Activated CD8-positive, alpha-beta memory T cell treated with anti-CD3 and anti-CD28 coated beads, Interleukin-2, amount 50 U/mL, for 48 hours (primary cell): ENCODE data around the gene MTERF1.
"Not testable (repeated sequence)": the region's sequence is repeated elsewhere in the genome, so short reads cannot be mapped to it uniquely, and the experiment has no call there.

ENCODE experiments used
- DNase-seq: peaks from one replicate; pipeline ENCODE4 v3.0.0-alpha.2; 2020

MTERF1 gene

GRCh38 chr7:91880413-91881241 is at the start of gene MTERF1:
Gene MTERF1 (minus strand): TSS chr7:91880702. CDS start chr7:91880083, 619 bp downstream.
- peak; percentile 97 for DNase-seq

GRCh38 chr7:91929463-91929862 is 49.0 kb upstream of the MTERF1 start:
- no peak for DNase-seq

GRCh38 chr7:91927912-91928311 is 47.4 kb upstream of the MTERF1 start:
- DNase-seq, result no peak

DNA sequence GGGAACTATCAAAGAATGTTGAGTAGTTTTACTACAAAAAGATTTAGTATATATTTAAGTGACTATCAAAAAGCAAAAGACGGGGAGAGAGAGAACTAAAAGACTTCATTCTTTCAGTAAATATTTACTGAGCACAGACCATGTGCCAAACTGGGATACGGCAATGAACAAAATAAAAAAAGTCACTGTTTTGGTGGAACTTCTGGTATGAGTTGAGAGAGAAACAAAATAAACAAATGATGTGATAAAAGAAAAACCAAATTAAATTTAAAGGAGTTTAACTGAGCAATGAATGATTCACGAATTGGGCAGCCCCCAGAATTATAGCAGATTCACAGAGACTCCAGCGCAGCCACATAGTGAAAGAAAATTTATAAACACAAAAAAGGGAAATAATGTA is 42.4 kb upstream of the MTERF1 start:
- no peak for DNase-seq

DNA sequence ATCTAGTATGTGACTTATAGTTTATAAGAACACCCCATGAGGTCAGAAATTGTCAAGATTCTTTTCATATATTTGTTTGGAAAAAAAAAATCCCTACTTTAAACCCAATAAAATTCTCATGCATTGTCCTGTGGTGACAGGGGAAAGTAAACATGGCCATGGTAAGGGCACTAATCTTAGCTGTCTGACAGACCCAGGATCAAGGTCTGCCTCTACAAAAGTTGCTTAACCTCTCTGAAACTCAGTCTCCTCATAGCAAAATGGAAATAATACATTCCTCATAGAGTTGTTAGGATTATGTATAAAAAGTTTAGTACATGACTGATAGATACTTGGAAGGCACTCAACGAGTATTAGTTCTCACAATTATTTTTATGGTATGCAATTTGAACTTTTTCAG is 37.9 kb upstream of the MTERF1 start:
- DNase-seq, result no peak

DNA sequence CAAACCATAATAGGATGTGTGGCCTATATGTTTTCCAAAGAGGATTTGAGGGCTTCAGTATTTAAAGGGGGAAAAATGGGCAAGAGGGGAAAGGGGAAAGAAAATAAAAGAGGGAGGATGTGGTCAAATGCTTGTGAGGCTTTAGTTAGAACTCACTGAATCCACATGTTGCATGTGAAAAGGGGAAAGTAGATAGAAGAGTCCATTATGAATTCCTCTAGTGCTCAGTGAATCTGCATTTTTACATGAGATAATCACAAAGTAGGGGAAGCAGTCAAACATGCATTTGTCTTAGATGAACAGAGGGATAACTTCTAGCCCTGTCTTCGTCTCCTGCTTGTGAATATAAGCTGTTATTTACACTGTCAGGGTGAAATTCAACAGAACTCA is 35.5 kb upstream of the MTERF1 start:
- no peak for DNase-seq

- DNase-seq, result no peak
Measured at GRCh38 chr7:91915401-91916050, 35.0 kb upstream of the MTERF1 start.

GRCh38 chr7:91913612-91914011 is 33.1 kb upstream of the MTERF1 start:
- DNase-seq, result no peak

GRCh38 chr7:91912494-91912893 is 32.0 kb upstream of the MTERF1 start:
- no peak for DNase-seq

DNA sequence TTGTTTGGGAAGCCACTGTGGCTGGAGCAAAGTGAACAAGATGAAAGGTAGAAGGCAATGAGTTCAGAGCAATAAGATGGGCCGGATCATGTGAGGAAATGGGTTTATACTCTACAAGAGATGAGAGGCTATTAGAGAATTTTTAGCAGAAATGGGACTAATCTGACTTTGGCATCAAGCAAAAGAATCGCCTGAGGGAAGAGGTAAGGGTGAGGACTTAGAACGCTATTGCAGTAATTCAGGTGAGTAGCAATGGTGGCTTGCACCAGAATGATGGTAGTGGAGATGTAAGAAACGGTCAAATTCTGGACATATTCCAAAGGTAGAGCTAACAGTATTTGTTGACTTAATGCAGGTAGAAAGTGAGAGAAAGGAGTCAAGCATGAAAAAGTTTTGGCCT is 30.6 kb upstream of the MTERF1 start:
- no peak for DNase-seq

- DNase-seq, result no peak
Measured at GRCh38 chr7:91910171-91910570, 29.7 kb upstream of the MTERF1 start.

DNA sequence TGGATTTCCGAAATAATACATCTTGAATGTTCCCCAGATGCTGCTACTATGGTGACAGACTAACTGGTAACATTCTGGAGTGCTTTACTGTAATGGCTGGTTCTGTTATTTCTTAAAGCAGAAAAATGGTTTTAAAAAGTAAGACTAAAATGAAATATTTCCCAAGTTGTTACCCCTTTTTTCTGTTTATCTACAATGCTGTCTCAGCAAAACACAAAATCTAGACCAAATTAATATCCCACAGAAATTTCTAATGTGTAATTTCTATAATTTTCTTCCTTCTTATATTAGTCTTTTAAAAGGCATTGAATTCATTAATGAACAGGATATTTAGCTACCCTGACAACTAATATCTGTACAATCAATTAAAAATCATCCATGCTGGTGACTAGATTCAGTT is 19.1 kb upstream of the MTERF1 start:
- no peak for DNase-seq

DNA sequence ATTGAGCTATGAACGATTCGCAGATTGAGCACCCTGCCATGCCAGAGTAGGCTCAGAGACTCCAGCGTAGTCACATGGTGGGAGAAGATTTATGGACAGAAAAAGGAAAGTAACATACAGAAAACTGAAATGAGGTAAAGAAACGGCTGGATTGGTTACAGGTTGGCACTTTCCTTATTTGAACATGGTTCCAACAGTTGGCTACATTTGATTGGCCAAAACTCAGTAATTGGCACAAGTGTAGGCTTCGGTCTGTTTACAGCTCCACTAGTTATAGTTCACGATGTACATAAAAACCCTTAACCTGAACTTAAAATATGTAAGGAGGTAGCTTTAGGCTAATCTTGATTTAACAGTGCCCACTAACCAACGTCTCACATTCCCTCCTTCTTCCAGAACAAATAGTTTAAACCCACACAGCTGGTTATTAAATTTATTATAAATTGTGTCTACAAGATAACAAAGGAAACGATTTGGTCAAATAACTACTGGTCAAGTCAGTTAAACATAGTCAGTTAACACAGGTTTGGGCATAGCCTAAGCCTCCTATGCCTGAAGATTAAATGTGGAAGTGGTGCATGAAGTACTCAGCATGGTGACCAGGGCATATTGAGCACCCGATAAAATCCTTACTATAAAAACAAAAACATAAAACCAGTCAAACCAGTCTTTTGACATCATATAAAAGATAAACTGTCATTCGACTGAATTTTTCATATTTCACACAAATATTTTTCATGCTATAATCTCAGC is 17.9 kb upstream of the MTERF1 start:
- DNase-seq, result no peak

- DNase-seq, result no peak
Measured at GRCh38 chr7:91894781-91895480, 14.4 kb upstream of the MTERF1 start.

DNA sequence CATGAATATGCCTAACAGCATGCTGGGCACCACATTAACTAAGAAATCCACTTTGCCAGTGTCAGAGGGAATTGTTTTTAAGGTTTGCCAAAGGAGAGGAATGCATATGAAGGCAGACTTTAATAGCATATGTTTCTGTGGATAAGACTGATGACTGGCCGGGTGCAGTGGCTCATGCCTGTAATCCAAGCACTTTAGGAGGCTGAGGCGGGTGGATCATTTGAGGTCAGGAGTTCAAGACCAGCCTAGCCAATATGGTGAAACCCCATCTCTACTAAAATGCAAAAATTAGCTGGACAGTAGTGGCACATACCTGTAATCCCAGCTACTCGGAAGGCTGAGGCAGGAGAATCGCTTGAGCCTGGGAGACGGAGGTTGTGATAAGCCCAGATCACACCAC is 13.2 kb upstream of the MTERF1 start:
- not testable (repeated sequence) for DNase-seq

DNA sequence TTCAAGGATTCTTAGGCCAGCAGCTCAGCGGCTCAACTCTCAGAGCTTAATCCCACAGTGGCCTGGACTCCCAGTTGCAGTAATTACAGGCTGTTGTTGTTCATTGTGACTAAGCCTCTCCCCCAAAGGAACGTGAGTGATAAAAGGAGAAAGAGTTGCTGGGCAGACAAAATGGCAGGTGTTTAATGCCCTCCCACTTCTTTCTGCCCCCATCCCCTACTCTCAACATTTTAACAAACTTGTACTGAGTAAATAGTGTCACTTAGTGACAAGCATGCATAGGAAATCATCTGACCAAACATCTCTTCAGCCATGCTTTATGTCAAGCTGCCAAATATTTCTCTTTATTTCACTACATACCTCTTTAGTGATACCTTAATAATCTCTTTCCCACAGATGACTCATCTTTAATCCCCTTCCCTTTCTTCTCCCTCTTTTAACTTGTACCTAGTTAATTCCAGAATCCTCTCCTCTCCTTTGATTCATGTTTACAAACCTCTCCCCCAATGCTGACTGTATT is 12.4 kb upstream of the MTERF1 start:
- DNase-seq, result no peak

DNA sequence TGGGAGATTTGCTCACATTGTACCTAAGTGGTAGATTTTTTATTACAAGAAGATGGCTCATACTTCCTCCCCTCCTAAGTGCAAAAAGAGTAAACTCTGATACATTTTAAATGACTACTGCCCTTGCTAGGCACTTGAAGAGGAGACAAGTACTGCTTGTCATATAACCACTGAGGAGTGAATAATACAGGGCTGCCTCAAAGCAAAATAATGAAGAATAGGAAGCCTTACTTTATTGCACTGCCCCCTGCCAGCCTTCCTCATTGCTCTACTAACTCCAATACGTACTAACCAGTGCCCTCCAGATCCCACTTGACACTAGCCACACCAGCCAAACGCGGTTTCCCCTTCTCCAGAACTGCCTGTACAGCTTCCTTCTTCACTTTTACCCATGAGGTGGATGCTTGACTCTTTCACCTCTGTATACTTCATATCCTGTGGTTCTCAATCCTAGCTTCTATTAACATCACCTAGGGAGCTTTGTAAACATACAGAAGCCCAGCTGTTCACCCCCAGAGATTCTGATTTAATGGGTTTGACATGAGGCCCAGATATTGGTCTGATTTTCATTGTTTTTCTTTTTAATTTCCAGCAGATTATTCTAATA is 11.7 kb upstream of the MTERF1 start:
- DNase-seq, result no peak

DNA sequence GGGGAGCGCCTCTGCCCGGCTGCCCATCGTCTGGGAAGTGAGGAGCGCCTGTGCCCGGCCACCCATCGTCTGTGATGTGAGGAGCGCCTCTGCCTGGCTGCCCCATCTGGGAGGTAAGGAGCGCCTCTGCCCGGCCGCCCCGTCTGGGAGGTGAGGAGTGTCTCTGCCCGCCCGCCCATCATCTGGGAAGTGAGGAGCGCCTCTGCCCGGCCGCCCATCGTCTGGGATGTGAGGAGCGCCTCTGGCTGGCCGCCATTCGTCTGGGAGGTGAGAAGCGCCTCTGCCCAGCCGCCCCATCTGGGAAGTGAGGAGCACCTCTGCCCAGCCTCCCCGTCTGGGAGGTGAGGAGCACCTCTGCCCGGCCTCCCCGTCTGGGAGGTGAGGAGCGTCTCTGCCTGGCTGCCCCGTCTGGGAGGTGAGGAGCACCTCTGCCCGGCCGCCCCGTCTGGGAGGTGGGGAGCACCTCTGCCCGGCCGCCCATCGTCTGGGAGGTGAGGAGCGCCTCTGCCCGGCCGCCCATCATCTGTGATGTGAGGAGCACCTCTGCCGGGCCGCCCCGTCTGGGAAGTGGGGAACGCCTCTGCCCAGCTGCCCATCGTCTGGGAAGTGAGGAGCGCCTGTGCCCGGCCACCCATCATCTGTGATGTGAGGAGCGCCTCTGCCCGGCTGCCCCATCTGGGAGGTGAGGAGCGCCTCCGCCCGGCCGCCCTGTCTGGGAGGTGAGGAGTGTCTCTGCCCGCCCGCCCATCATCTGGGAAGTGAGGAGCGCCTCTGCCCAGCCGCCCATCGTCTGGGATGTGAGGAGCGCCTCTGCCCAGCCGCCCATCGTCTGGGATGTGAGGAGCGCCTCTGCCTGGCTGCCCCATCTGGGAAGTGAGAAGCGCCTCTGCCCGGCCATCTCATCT is 8.0 kb upstream of the MTERF1 start:
- not testable (repeated sequence) for DNase-seq

DNA sequence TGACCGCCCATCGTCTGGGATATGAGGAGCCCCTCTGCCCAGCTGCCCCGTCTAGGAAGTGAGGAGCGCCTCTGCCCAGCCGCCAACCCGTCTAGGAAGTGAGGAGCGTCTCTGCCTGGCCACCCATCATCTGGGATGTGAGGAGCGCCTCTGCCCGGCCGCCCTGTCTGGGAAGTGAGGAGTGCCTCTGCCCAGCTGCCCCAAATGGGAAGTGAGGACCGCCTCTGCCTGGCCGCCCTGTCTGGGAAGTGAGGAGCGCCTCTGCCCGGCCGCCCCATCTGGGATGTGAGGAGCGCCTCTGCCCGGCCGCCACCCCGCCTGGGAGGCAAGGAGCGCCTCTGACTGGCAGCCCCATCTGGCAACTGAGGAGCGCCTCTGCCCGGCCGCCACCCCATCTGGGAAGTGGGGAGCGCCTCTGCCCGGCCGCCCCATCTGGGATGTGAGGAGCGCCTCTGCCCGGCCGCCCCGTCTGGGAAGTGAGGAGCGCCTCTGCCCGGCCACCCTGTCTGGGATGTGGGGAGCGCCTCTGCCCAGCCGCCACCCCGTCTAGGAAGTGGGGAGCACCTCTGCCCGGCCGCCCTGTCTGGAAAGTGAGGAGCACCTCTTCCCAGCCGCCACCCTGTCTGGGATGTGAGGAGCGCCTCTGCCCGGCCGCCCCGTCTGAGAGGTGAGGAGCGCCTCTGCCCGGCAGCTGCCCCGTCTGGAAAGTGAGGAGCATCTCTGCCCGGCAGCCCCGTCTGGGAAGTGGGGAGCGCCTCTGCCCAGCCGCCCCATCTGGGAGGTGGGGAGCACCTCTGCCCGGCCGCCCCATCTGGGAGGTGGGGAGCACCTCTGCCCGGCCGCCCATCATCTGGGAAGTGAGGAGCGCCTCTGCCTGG is 7.1 kb upstream of the MTERF1 start:
- DNase-seq, result not testable (repeated sequence)

- DNase-seq, result no peak
Measured at GRCh38 chr7:91883676-91884362, 3.3 kb upstream of the MTERF1 start.
